Measurements from ENCODE around the gene BMS1.
"Not testable (repeated sequence)": the region's sequence is repeated elsewhere in the genome, so short reads cannot be mapped to it uniquely, and the experiment has no call there.

The BMS1 gene, protein sequence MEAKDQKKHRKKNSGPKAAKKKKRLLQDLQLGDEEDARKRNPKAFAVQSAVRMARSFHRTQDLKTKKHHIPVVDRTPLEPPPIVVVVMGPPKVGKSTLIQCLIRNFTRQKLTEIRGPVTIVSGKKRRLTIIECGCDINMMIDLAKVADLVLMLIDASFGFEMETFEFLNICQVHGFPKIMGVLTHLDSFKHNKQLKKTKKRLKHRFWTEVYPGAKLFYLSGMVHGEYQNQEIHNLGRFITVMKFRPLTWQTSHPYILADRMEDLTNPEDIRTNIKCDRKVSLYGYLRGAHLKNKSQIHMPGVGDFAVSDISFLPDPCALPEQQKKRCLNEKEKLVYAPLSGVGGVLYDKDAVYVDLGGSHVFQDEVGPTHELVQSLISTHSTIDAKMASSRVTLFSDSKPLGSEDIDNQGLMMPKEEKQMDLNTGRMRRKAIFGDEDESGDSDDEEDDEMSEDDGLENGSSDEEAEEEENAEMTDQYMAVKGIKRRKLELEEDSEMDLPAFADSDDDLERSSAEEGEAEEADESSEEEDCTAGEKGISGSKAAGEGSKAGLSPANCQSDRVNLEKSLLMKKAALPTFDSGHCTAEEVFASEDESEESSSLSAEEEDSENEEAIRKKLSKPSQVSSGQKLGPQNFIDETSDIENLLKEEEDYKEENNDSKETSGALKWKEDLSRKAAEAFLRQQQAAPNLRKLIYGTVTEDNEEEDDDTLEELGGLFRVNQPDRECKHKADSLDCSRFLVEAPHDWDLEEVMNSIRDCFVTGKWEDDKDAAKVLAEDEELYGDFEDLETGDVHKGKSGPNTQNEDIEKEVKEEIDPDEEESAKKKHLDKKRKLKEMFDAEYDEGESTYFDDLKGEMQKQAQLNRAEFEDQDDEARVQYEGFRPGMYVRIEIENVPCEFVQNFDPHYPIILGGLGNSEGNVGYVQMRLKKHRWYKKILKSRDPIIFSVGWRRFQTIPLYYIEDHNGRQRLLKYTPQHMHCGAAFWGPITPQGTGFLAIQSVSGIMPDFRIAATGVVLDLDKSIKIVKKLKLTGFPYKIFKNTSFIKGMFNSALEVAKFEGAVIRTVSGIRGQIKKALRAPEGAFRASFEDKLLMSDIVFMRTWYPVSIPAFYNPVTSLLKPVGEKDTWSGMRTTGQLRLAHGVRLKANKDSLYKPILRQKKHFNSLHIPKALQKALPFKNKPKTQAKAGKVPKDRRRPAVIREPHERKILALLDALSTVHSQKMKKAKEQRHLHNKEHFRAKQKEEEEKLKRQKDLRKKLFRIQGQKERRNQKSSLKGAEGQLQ

DNA sequence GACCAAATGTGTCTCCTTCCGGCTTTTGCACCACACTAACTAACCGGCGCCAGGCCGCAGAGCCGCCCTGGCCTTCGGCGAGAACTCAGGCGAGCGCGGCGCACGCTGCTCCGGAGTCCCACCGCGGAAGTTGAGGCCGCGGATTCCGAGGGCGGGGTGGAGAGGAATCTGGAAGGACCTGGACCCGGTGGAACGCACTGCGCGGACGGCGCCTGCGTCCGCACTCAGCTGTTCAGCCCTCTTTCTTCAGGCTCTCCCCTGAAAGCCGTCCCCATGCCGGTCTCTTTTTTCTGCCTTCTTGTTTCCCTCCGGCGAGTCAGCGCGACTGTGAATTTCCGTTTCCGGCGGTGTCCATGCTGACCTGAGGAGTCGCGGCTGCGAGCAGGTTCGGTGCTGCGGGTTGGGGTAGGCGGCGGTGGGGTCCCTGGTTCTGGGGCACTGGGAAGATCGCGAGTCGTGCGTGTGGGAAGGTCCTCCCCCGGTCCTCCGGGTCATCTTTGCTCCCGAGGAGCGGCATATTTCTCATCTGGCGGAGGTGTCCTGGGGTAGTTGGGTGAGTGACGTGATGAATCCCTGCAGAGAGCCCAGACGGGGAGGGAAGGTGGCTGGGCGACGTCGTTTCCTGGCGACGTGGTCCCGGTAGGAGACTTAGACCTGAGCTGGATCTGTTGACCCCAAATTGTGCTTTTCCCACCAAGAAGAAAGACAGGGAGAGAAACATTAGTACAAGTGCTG, at the start of gene BMS1:
Gene BMS1 (plus strand): TSS at position 350 of the 735 bp plus-strand sequence. CDS start 1,600 bp downstream, outside the sequence.
- H3K27me3 ChIP-seq: peaks cover 0 to 5% of the 10 kb centered on the region in 2 donors
- H3K4me1 ChIP-seq: peaks cover 0 to 20% (median 5%) of the 10 kb centered on the region in 4 donors
- peak; percentile 87 to 93 for DNase-seq
- H3K27ac ChIP-seq: peak within 1 kb of the TSS; percentile 89 to 94
- peaks cover 30 to 33% (median 31%) of the 10 kb centered on the region in 3 donors for H3K36me3 ChIP-seq
- intact Hi-C loops (cut with DNase I; ENCODE audit: low total_unique reads): no loop called here
- TF ChIP-seq CTCF (IDR thresholded peaks at IDR 0.05): peak in 1 of 2 experiments; percentile 15
- H3K9me3 ChIP-seq: no peaks in the 10 kb centered on the region
- H3K4me3 ChIP-seq: peak within 1 kb of the TSS; percentile 66 to 79

DNA sequence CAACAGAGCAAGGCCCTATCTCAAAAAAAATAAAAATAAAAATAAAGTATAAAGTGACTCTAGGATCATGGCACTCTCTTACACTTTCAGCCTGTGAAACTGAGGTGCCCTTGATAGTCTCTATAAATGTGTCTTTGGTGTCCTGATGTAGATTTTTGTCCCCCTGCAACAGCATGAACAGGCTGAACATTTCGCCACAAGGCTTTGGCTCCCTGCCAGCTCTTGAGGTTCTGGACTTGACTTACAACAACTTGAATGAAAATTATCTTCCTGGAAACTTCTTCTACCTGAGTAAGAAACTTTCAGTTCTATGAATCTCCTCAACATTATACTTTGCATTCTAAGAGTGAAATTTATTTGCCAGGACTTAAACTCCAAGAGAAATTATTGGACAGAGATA, 48.1 kb upstream of the BMS1 start:
- Histone ChIP-seq H3K27me3 (no peaks in the 10 kb centered on the region), H3K4me1 (no peaks in the 10 kb centered on the region), H3K9me3 (no peaks in the 10 kb centered on the region), H3K27ac (no peak overlapping the region), H3K4me3 (no peak overlapping the region), H3K36me3 (no peaks in the 10 kb centered on the region)
- no peak for TF ChIP-seq CTCF (IDR thresholded peaks at IDR 0.05)
- peak in 1 of 2 donors; percentile 47 for DNase-seq
- intact Hi-C loops (cut with DNase I; ENCODE audit: low total_unique reads): no loop called here

DNA sequence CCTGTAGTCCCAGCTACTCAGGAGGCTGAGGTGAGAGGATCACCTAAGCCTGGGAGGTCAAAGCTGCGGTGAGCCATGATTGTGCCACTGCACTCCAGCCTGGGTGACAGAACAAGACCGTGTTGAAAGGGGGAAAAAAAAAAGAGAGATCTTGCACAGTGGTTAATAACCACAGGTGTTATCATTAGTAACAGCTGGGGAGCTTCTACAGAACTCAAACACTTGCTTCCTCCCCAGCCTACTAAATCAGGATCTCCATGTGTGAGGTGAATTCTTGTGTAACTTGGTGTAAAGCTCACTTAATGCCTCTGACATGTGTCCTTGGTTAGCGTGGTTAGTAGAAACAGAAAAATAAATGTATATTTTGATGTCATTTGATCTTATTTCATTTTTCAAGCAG, 43.9 kb upstream of the BMS1 start:
- no peak for DNase-seq
- TF ChIP-seq CTCF (IDR thresholded peaks at IDR 0.05): no peak
- Histone ChIP-seq H3K27ac (no peak overlapping the region), H3K9me3 (peaks cover 0 to 14% (median 0%) of the 10 kb centered on the region in 3 donors), H3K27me3 (no peaks in the 10 kb centered on the region), H3K4me1 (no peaks in the 10 kb centered on the region), H3K4me3 (no peak overlapping the region), H3K36me3 (no peaks in the 10 kb centered on the region)
- intact Hi-C loops (cut with DNase I; ENCODE audit: low total_unique reads): no loop called here

DNA sequence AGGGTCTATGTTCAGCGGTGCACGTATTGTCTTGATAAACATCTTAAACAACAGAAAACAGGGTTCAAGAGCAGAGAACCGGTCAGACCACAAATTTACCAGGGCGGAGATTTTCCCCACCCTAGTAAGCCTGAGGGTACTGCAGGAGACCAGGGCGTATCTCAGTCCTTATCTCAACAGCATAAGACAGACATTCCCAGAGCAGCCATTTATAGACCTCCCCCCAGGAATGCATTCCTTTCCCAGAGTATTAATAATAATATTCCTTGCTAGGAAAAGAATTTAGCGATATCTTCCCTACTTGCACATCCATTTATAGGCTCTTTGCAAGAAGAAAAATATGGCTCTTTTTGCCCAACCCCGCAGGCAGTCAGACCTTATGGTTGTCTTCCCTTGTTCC, 41.1 kb upstream of the BMS1 start:
- intact Hi-C loops (cut with DNase I; ENCODE audit: low total_unique reads); H3K4me1 ChIP-seq; H3K27me3 ChIP-seq; DNase-seq; H3K4me3 ChIP-seq; H3K36me3 ChIP-seq; H3K27ac ChIP-seq: not testable (repeated sequence)
- H3K9me3 ChIP-seq: peaks cover 0 to 14% (median 0%) of the 10 kb centered on the region in 3 donors

DNA sequence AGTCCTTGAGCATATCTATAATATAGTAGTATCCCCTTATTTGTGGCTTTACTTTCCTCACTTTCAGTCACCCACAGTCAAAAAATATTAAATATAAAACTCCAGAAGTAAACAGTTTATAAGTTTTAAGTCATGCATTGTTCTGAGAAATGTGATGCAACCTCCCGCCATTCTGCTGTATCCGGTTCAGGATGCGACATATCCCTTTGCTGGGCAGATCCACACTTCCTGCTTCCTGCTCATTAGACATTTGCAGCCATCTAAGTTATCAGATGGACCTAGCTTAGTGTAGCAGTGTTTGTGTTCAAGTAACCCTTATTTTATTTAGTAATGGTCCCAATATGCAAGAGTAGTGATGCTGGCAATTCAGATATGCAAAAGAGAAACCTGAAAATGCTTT, 38.9 kb upstream of the BMS1 start:
- Histone ChIP-seq H3K4me1 (no peaks in the 10 kb centered on the region), H3K27ac (no peak overlapping the region), H3K27me3 (peaks cover 0 to 7% of the 10 kb centered on the region in 2 donors), H3K36me3 (no peaks in the 10 kb centered on the region), H3K9me3 (peaks cover 0 to 14% (median 0%) of the 10 kb centered on the region in 3 donors), H3K4me3 (no peak overlapping the region)
- no peak for TF ChIP-seq CTCF (IDR thresholded peaks at IDR 0.05)
- DNase-seq: no peak
- intact Hi-C loops (cut with DNase I; ENCODE audit: low total_unique reads): no loop called here

All from tibial artery (tissue), 4 donors.